Esophagus (tissue), 2 donors: Measurements from ENCODE around the gene CNP. TPM values are rescaled to one million over a fixed set of nuclear protein-coding genes. Genes with fewer than 3 reads are reported as not detected.

Experiments
- H3K27ac ChIP-seq, 2 donors: one replicate each; pipeline ENCODE4 v1.5.1; 2013; ENCODE audit warnings: low read depth in 2 of 2, mild to moderate bottlenecking in 2 of 2, inconsistent platforms in 1 of 2, low read length in 1 of 2, moderate library complexity in 1 of 2
- H3K27me3 ChIP-seq, 2 donors: one replicate each; pipeline ENCODE4 v1.6.1; 2013; ENCODE audit warnings: low read length in 2 of 2, control low read depth in 1 of 2, mild to moderate bottlenecking in 1 of 2; ENCODE audit not compliant: insufficient read depth in 2 of 2, control insufficient read depth in 1 of 2
- H3K36me3 ChIP-seq, 2 donors: one replicate each; pipeline ENCODE4 v1.6.1; 2013; ENCODE audit warnings: low read length in 1 of 2; ENCODE audit not compliant: control insufficient read depth in 2 of 2, insufficient read depth in 2 of 2
- H3K4me1 ChIP-seq, 2 donors: one replicate each; pipeline ENCODE4 v1.6.1; 2013; ENCODE audit warnings: low read length in 1 of 2; ENCODE audit not compliant: control insufficient read depth in 2 of 2, insufficient read depth in 2 of 2
- H3K4me3 ChIP-seq, 2 donors: one replicate each; pipeline ENCODE4 v1.5.1; 2013; ENCODE audit warnings: low read length in 2 of 2, mild to moderate bottlenecking in 2 of 2, low read depth in 1 of 2, moderate library complexity in 1 of 2
- H3K9me3 ChIP-seq, 2 donors: one replicate each; pipeline ENCODE4 v1.6.1; 2013; ENCODE audit warnings: mild to moderate bottlenecking in 2 of 2, low read depth in 1 of 2, low read length in 1 of 2, moderate library complexity in 1 of 2; ENCODE audit not compliant: control insufficient read depth in 2 of 2, insufficient read depth in 1 of 2
- WGBS, 2 donors: extraction: QIAGEN DNeasy Blood & Tissue Kit; methylation state at CpG; one replicate each; pipeline ENCODE4 v1.1.7; 2013; 5-methylcytosine and 5-hydroxymethylcytosine counted together
- polyA plus RNA-seq, 2 donors: library from polyadenylated mRNA; stranded (reverse); fragments of 200-250 nt; gene quantifications; one replicate each; pipeline ENCODE4 v1.2.3, GENCODE V29; 2013
- donor health status: healthy with polysubstance abuse.
- donor health status: Bipolar disorder and iron deficiency.

CNP gene
- polyA plus RNA-seq, 2 donors = 45.2 to 49.1 TPM

GRCh38 chr17:41971721-41972523 lies 5.3 kb downstream of the CNP start:
- H3K27me3 ChIP-seq = no peaks in the 10 kb centered on the region
- H3K4me3 ChIP-seq = no peak overlapping the region
- no peaks in the 10 kb centered on the region for H3K9me3 ChIP-seq
- 84 to 86% methylated on average over 18 of the region's 18 CpGs for WGBS, 2 donors
- peaks cover 23 to 55% of the 10 kb centered on the region in 2 donors for H3K4me1 ChIP-seq
- H3K27ac ChIP-seq = peak overlapping the region in 1 of 2 donors; percentile 58
- peaks cover 21 to 61% of the 10 kb centered on the region in 2 donors for H3K36me3 ChIP-seq

- Histone ChIP-seq H3K27me3 (no peaks in the 10 kb centered on the region), H3K9me3 (no peaks in the 10 kb centered on the region), H3K27ac (peak overlapping the region; percentile 14 to 80), H3K4me1 (peaks cover 24 to 53% of the 10 kb centered on the region in 2 donors), H3K36me3 (peaks cover 23 to 66% of the 10 kb centered on the region in 2 donors), H3K4me3 (no peak overlapping the region)
- 46 to 53% methylated on average over 21 to 22 of the region's 22 CpGs for WGBS, 2 donors
These were observed 6.2 kb downstream of the CNP start for GRCh38 chr17:41972571-41973407.

- Histone ChIP-seq H3K4me3 (no peak overlapping the region), H3K4me1 (peaks cover 20 to 49% of the 10 kb centered on the region in 2 donors), H3K36me3 (peaks cover 23 to 61% of the 10 kb centered on the region in 2 donors), H3K27ac (peak overlapping the region; percentile 14 to 80), H3K27me3 (no peaks in the 10 kb centered on the region), H3K9me3 (no peaks in the 10 kb centered on the region)
- WGBS, 2 donors = 63 to 64% methylated on average over 19 of the region's 19 CpGs
These were observed 6.8 kb downstream of the CNP start for GRCh38 chr17:41973408-41973811.

GRCh38 chr17:41974031-41974430 lies 7.4 kb downstream of the CNP start:
- no peak overlapping the region for H3K4me3 ChIP-seq
- 83 to 86% methylated on average over 6 of the region's 6 CpGs for WGBS, 2 donors

GRCh38 chr17:41974658-41975057 lies 8.1 kb downstream of the CNP start:
- peak overlapping the region; percentile 68 to 90 for H3K27ac ChIP-seq
- H3K4me3 ChIP-seq = no peak overlapping the region
- no peaks in the 10 kb centered on the region for H3K27me3 ChIP-seq
- 91 to 93% methylated on average over 5 of the region's 5 CpGs for WGBS, 2 donors
- no peaks in the 10 kb centered on the region for H3K9me3 ChIP-seq
- peaks cover 23 to 54% of the 10 kb centered on the region in 2 donors for H3K36me3 ChIP-seq
- H3K4me1 ChIP-seq = peaks cover 18 to 45% of the 10 kb centered on the region in 2 donors

More at GRCh38 chr17:41974031-41974430, 7.4 kb downstream of the CNP start:
- no peaks in the 10 kb centered on the region for H3K9me3 ChIP-seq
- peaks cover 20 to 45% of the 10 kb centered on the region in 2 donors for H3K4me1 ChIP-seq
- H3K27me3 ChIP-seq = no peaks in the 10 kb centered on the region
- H3K36me3 ChIP-seq = peaks cover 23 to 57% of the 10 kb centered on the region in 2 donors
- peak overlapping the region; percentile 29 to 68 for H3K27ac ChIP-seq

- H3K4me3 ChIP-seq = no peak overlapping the region
- no peaks in the 10 kb centered on the region for H3K9me3 ChIP-seq
- peaks cover 23 to 54% of the 10 kb centered on the region in 2 donors for H3K36me3 ChIP-seq
- peaks cover 18 to 45% of the 10 kb centered on the region in 2 donors for H3K4me1 ChIP-seq
- no peaks in the 10 kb centered on the region for H3K27me3 ChIP-seq
- 67 to 74% methylated on average over 9 of the region's 9 CpGs for WGBS, 2 donors
- peak overlapping the region; percentile 68 to 90 for H3K27ac ChIP-seq
These were observed 8.8 kb downstream of the CNP start for GRCh38 chr17:41975099-41976083.

GRCh38 chr17:41976142-41976768 lies 9.7 kb downstream of the CNP start:
- Histone ChIP-seq H3K4me1 (peaks cover 18 to 40% of the 10 kb centered on the region in 2 donors), H3K27me3 (no peaks in the 10 kb centered on the region), H3K36me3 (peaks cover 16 to 49% of the 10 kb centered on the region in 2 donors), H3K9me3 (no peaks in the 10 kb centered on the region), H3K27ac (peak overlapping the region; percentile 68 to 90), H3K4me3 (no peak overlapping the region)
- 41 to 50% methylated on average over 11 of the region's 11 CpGs for WGBS, 2 donors

- Histone ChIP-seq H3K9me3 (no peaks in the 10 kb centered on the region), H3K36me3 (peaks cover 16 to 40% of the 10 kb centered on the region in 2 donors), H3K4me3 (no peak overlapping the region), H3K4me1 (peaks cover 18 to 34% of the 10 kb centered on the region in 2 donors), H3K27me3 (no peaks in the 10 kb centered on the region), H3K27ac (peak overlapping the region; percentile 41 to 79)
- WGBS, 2 donors = 43 to 72% methylated on average over 4 of the region's 4 CpGs
These were observed 11.4 kb downstream of the CNP start for GRCh38 chr17:41977991-41978390.
